GM12878 (cell line): Measurements from ENCODE around the gene PDE11A. TPM values are rescaled to one million over a fixed set of nuclear protein-coding genes. Genes with fewer than 3 reads are reported as not detected.

Experiments used
- ATAC-seq: fragments of 200-7000 bp; cut with Tn5 transposase; 3 replicates; pipeline ENCODE4 v1.9.1; 2020; ENCODE audit warnings: mild to moderate bottlenecking, moderate library complexity
- BruUV-seq: library from RNA; stranded (reverse); fragments of 400-500 nt; replicated peaks from 2 replicates; lab custom pipeline; 2021; lab: Mats Ljungman, UMichigan
- CTCF ChIA-PET: fragments of 300-600 bp; sonication (Branson Sonifier 250); formaldehyde crosslinking; extraction: SDS; loops from one replicate; lab custom pipeline; 2021; ENCODE audit warnings: inconsistent platforms; lab: Yijun Ruan, JAX
- POLR2A ChIA-PET: fragments of 350-600 bp; formaldehyde crosslinking; extraction: SDS; loops from one replicate; lab custom pipeline; 2021; ENCODE audit warnings: inconsistent platforms; lab: Charles Lee
- RAD21 ChIA-PET: fragments of 300-600 bp; sonication (Branson Sonifier 250); formaldehyde crosslinking; loops from one replicate; lab custom pipeline; 2023; ENCODE audit warnings: antibody characterized with exemption; ENCODE audit not compliant: unreplicated experiment; lab: Charles Lee
- SMC1A ChIA-PET: fragments of 300-600 bp; sonication (Branson Sonifier 250); formaldehyde crosslinking; loops from one replicate; lab custom pipeline; 2023; ENCODE audit not compliant: unreplicated experiment, uncharacterized antibody; lab: Charles Lee
- DNase-seq: peaks from one replicate; pipeline ENCODE4 v3.0.0-alpha.2; 2011; ENCODE audit warnings: low read depth, low spot score
- FAIRE-seq: peaks from 3 replicates; lab custom pipeline; 2011; peaks lifted over from hg19 to GRCh38; lab: Jason Lieb, UNC
- H2AFZ ChIP-seq: 2 replicates; pipeline ENCODE4 v1.6.0; 2011; ENCODE audit warnings: low read depth, low read length, control low read depth; ENCODE audit not compliant: control insufficient read depth
- H3K27ac ChIP-seq: 2 replicates; pipeline ENCODE4 v1.5.1; 2011; ENCODE audit warnings: control low read depth; ENCODE audit not compliant: control insufficient read depth, insufficient read depth
- H3K27me3 ChIP-seq, 2 experiments: replicated peaks in 1 of 2; 2 replicates each; pipeline versions ENCODE4 v1.6.0 to v1.6.1; 2011; ENCODE audit warnings: low read length in 1 of 2; ENCODE audit not compliant: control insufficient read depth in 2 of 2, insufficient read depth in 2 of 2
- H3K36me3 ChIP-seq, 2 experiments: 2 replicates each; pipeline ENCODE4 v1.5.1; 2011; ENCODE audit warnings: low read length in 1 of 2; ENCODE audit not compliant: control insufficient read depth in 2 of 2, insufficient read depth in 2 of 2
- H3K4me1 ChIP-seq: 2 replicates; pipeline ENCODE4 v1.6.1; 2011; ENCODE audit warnings: mild to moderate bottlenecking, low read length, moderate library complexity, mixed read lengths; ENCODE audit not compliant: control insufficient read depth, insufficient read depth
- H3K4me2 ChIP-seq: 2 replicates; pipeline ENCODE4 v1.6.0; 2011; ENCODE audit warnings: control low read depth; ENCODE audit not compliant: control insufficient read depth, insufficient read depth
- H3K4me3 ChIP-seq: fragments of 200-600 bp; sonication (generic); 2 replicates; pipeline ENCODE4 v1.5.1; 2016
- H3K79me2 ChIP-seq: 2 replicates; pipeline ENCODE4 v1.6.0; 2011; ENCODE audit warnings: low read length; ENCODE audit not compliant: control insufficient read depth, insufficient read depth
- H3K9ac ChIP-seq: 2 replicates; pipeline ENCODE4 v1.8.0; 2011; ENCODE audit warnings: low read length, control low read depth, mixed read lengths; ENCODE audit not compliant: control insufficient read depth, insufficient read depth
- H3K9me3 ChIP-seq: replicated peaks from 3 replicates; pipeline ENCODE4 v1.5.1; 2011; ENCODE audit warnings: mild to moderate bottlenecking, low read length; ENCODE audit not compliant: control insufficient read depth, insufficient read depth
- H4K20me1 ChIP-seq: 2 replicates; pipeline ENCODE4 v1.6.0; 2011; ENCODE audit not compliant: control insufficient read depth, insufficient read depth
- HDGF ChIP-seq: fragments of 450-650 bp; IDR thresholded peaks from 2 replicates; pipeline ENCODE4 v1.6.1; 2016; ENCODE audit warnings: antibody characterized with exemption
- IKZF2 ChIP-seq, 2 experiments: fragments of 450-650 bp; IDR thresholded peaks; 2 replicates each; pipeline ENCODE4 v1.6.1; 2017; ENCODE audit warnings: mild to moderate bottlenecking in 2 of 2, moderate library complexity in 2 of 2
- NFYA ChIP-seq: IDR thresholded peaks from 2 replicates; pipeline ENCODE4 v1.6.1; 2011; ENCODE audit warnings: low read depth, mild to moderate bottlenecking, low read length, improper control_type of control experiment, borderline replicate concordance
- PBX3 ChIP-seq: IDR thresholded peaks from 2 replicates; pipeline ENCODE4 v1.6.1; 2011; ENCODE audit warnings: mild to moderate bottlenecking, low read depth, low read length, moderate library complexity; ENCODE audit not compliant: insufficient replicate concordance
- SPI1 ChIP-seq: IDR thresholded peaks from 2 replicates; pipeline ENCODE4 v1.6.1; 2011; ENCODE audit warnings: low read depth, mild to moderate bottlenecking, low read length, moderate library complexity, borderline replicate concordance; ENCODE audit not compliant: insufficient read depth
- ZBTB11 ChIP-seq: fragments of 450-650 bp; formaldehyde crosslinking; IDR thresholded peaks from 2 replicates; pipeline ENCODE4 v1.5.0; 2022; ENCODE audit warnings: mild to moderate bottlenecking, missing genetic modification characterization
- ZBTB40 ChIP-seq: fragments of 450-650 bp; IDR thresholded peaks from 2 replicates; pipeline ENCODE4 v1.6.1; 2016; ENCODE audit warnings: mild to moderate bottlenecking, moderate library complexity, borderline replicate concordance
- ZNF274 ChIP-seq: IDR thresholded peaks from one replicate; pipeline ENCODE4 v1.8.0; 2011; ENCODE audit not compliant: insufficient read length, insufficient read depth
- ZNF592 ChIP-seq: fragments of 450-650 bp; IDR thresholded peaks from 2 replicates; pipeline ENCODE4 v1.6.1; 2017; ENCODE audit warnings: mild to moderate bottlenecking, moderate library complexity
- WGBS: methylation state at CpG from one replicate; pipeline ENCODE4 v1.1.6; 2016; ENCODE audit warnings: low lambda C conversion rate; ENCODE audit not compliant: insufficient replicate concordance, insufficient coverage; ENCODE audit errors: missing lambda C conversion rate; 5-methylcytosine and 5-hydroxymethylcytosine counted together
- in situ Hi-C: fragments of 300-500 bp; cut with MboI; formaldehyde crosslinking; loops from 9 replicates; pipeline ENCODE4 v1.14.3; 2018; ENCODE audit warnings: mixed read lengths
- intact Hi-C: fragments of 100-400 bp; cut with micrococcal nuclease; formaldehyde crosslinking; loops from one replicate; pipeline ENCODE4 v1.14.2; 2022; ENCODE audit not compliant: unreplicated experiment
- polyA plus RNA-seq, 11 experiments: library from polyadenylated mRNA; depleted of rRNA in 4 of 11; unstranded in 6 of 11; stranded (reverse) in 5 of 11; fragments of >200 nt; fragmentation: Nextera tagmentation in 4 of 11; fragmentation: Illumina TruSeq in 1 of 11; extraction: Ambion mirVana in 4 of 11; extraction: Trizol in 1 of 11; gene quantifications; 1 replicate in 1 of 11; 2 replicates in 10 of 11; pipeline versions ENCODE4 v1.2.1 to v1.2.3, GENCODE V29; 2011 to 2016; ENCODE audit warnings: inconsistent platforms in 2 of 11, missing spikeins in 2 of 11, low read depth in 1 of 11
- total RNA-seq, 4 experiments: library from RNA; depleted of rRNA in 3 of 4; stranded (reverse); fragments of >200 nt in 3 of 4; fragmentation: Illumina TruSeq in 1 of 4; extraction: Trizol in 1 of 4; gene quantifications; 2 replicates each; pipeline versions ENCODE4 v1.2.1 to v1.2.3, GENCODE V29; 2013 to 2021

Gene PDE11A
- total and polyA plus RNA-seq, 10 of the 15 experiments (the other 5 are each of a cell fraction or from before 2014, with no cell fraction given) = 0.01 to 0.17 (median 0.06) TPM; not detected in 5

- ChIA-PET CTCF (interaction anchor here (0.8 to 1.4 kb wide), 2 partner anchors 28 to 110 kb away, joined by 3 to 5 read pairs; no protein-coding TSS in a partner anchor), POLR2A (no interaction called here), SMC1A (interaction anchor here (0.7 to 1.3 kb wide), 4 partner anchors 10 to 980 kb away, joined by 3 to 4 read pairs (median 3); no protein-coding TSS in a partner anchor), RAD21 (no interaction called here)
- no peak overlapping the region for H3K27ac ChIP-seq
- no peaks in the 10 kb centered on the region for H3K36me3 ChIP-seq
- no peak for ATAC-seq
- no peak overlapping the region for H3K9ac ChIP-seq
- intact Hi-C loops = no loop called here
- 0% methylated on average over 1 of the region's 1 CpG for WGBS
- H3K79me2 ChIP-seq = no peaks in the 10 kb centered on the region
- no TSS peak for BruUV-seq
- peaks cover 31% of the 10 kb centered on the region for H3K4me1 ChIP-seq
- TF ChIP-seq ZNF592 (no peak), NFYA (no peak), IKZF2 (IDR thresholded peaks at IDR 0.05) (no peak), ZBTB11 (no peak), ZBTB40 (no peak), ZNF274 (no peak), HDGF (no peak), SPI1 (no peak), PBX3 (no peak)
- TF ChIP-seq, all 136 proteins: peak for 0
- no peaks in the 10 kb centered on the region for H3K9me3 ChIP-seq
- in situ Hi-C loops = no loop called here
- DNase-seq = no peak
- H3K4me3 ChIP-seq = no peak overlapping the region
- H4K20me1 ChIP-seq = no peaks in the 10 kb centered on the region
- no peak overlapping the region for H3K4me2 ChIP-seq
- H2AFZ ChIP-seq = no peak overlapping the region
- no peaks in the 10 kb centered on the region for H3K27me3 ChIP-seq
- FAIRE-seq = no peak
These were observed 440.9 kb downstream of the PDE11A start for GRCh38 chr2:177631680-177632079.
